ENCODE data around the gene FBH1. TPM values are rescaled to one million over a fixed set of nuclear protein-coding genes. Genes with fewer than 3 reads are reported as not detected.
A peak's percentile ranks its signal among the peaks of the same experiment; 100 is the strongest.

The FBH1 gene
- total RNA-seq, 1 experiment from 2014 or later, result 61.9 TPM

DNA sequence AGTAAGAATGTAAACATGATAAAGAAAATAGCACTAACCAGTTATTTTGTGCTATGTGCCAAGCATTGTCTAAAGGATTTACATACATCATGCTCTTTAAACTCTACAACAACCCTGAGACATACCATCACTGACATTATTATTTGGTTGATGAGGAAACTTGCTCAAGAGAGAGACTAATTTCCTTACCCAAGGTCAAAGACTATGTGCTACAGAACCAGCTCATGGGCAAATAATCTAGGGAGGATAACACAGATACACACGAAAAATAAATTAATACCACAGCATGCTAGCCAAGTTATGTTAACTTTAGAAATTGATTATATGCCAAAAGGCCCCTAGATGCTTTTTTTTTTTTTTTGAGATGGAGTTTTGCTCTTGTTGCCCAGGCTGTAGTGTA, 3.0 kb upstream of the FBH1 start:
- peaks cover 7% of the 10 kb centered on the region; the same call in 1 of the 2 replicates for H4K20me1 ChIP-seq (ENCODE audit: insufficient read depth, low read depth, low read length)

DNA sequence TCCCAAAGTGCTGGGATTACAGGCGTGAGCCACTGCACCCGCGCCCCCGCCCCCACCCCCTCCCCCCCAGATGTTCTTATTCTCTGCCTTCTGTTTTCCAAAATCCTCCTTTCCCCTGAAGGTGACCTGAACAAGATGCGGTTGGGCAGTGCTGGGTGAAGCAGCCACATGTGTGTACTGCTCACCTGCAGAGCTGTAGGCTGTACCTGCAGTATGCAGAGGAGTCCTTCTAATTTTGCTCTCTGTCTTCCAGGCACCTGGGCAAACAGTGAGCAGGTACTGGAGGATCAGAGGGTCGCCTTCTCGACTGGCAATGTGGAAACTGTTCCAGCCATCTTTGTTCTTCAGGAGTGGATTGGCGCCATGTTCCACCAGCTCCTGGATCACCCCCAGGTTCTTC, 2.4 kb upstream of the FBH1 start:
- Histone ChIP-seq H3K9ac (ENCODE audit: low read length) (peak overlapping the region; percentile 98), H3K27ac (ENCODE audit: low read length) (no peak overlapping the region), H3K9me2 (replicated peaks; ENCODE audit: insufficient read depth, low read length) (no peaks in the 10 kb centered on the region), H3K9me3 (ENCODE audit: low read length) (no peaks in the 10 kb centered on the region), H3K36me3 (ENCODE audit: insufficient read depth, low read length) (peaks cover 29% of the 10 kb centered on the region), H3K4me2 (ENCODE audit: low read depth, low read length, poor library complexity, severe bottlenecking) (peak overlapping the region; percentile 89), H3K4me3 (ENCODE audit: low read length) (peak overlapping the region; percentile 73; the same call in 1 of the 2 replicates), H3K4me1 (ENCODE audit: low read length) (peaks cover 29% of the 10 kb centered on the region), H3K79me2 (ENCODE audit: low read length) (peaks cover 56% of the 10 kb centered on the region), H3K27me3 (ENCODE audit: low read length) (no peaks in the 10 kb centered on the region), H2AFZ (ENCODE audit: low read length) (no peak overlapping the region), H4K20me1 (ENCODE audit: insufficient read depth, low read depth, low read length) (peaks cover 11% of the 10 kb centered on the region; the same call in 1 of the 2 replicates)
- no peak for DNase-seq

More for the DNA sequence above, 3.0 kb upstream of the FBH1 start:
- Histone ChIP-seq H3K27me3 (ENCODE audit: low read length) (no peaks in the 10 kb centered on the region), H3K36me3 (ENCODE audit: insufficient read depth, low read length) (peaks cover 28% of the 10 kb centered on the region), H2AFZ (ENCODE audit: low read length) (no peak overlapping the region), H3K9ac (ENCODE audit: low read length) (no peak overlapping the region), H3K4me2 (ENCODE audit: low read depth, low read length, poor library complexity, severe bottlenecking) (peak overlapping the region; percentile 10), H3K9me3 (ENCODE audit: low read length) (no peaks in the 10 kb centered on the region), H3K79me2 (ENCODE audit: low read length) (peaks cover 50% of the 10 kb centered on the region), H3K9me2 (replicated peaks; ENCODE audit: insufficient read depth, low read length) (no peaks in the 10 kb centered on the region), H3K27ac (ENCODE audit: low read length) (no peak overlapping the region), H3K4me3 (ENCODE audit: low read length) (no peak overlapping the region), H3K4me1 (ENCODE audit: low read length) (peaks cover 29% of the 10 kb centered on the region)
- no peak for DNase-seq

DNA sequence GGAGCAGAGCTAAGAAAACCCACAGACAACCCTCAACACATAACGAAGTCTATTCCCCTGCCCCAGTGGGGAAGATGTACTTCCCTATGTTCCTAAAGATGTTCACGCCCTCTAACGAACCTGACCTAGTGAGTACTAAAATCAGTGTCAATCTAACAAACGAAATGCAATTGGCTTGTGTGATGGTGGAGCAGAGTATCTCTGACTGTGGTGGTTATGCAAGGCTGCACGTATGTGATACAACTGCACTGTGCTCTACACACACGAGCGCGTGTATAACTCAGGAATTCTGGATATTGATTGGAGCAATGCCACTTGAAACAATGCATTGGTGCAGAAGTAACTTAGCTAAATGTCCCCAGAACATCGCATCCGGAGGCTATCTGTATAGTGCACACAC, 1.7 kb upstream of the FBH1 start:
- Histone ChIP-seq H3K4me3 (ENCODE audit: low read length) (peak overlapping the region; percentile 73), H4K20me1 (ENCODE audit: insufficient read depth, low read depth, low read length) (peaks cover 14% of the 10 kb centered on the region; the same call in 1 of the 2 replicates), H3K4me2 (ENCODE audit: low read depth, low read length, poor library complexity, severe bottlenecking) (peak overlapping the region; percentile 89), H3K4me1 (ENCODE audit: low read length) (peaks cover 29% of the 10 kb centered on the region), H3K36me3 (ENCODE audit: insufficient read depth, low read length) (peaks cover 29% of the 10 kb centered on the region), H3K9me3 (ENCODE audit: low read length) (no peaks in the 10 kb centered on the region), H3K27ac (ENCODE audit: low read length) (peak overlapping the region; percentile 4; the same call in 1 of the 2 replicates), H3K27me3 (ENCODE audit: low read length) (no peaks in the 10 kb centered on the region), H3K9ac (ENCODE audit: low read length) (peak overlapping the region; percentile 98), H3K9me2 (replicated peaks; ENCODE audit: insufficient read depth, low read length) (no peaks in the 10 kb centered on the region), H2AFZ (ENCODE audit: low read length) (no peak overlapping the region), H3K79me2 (ENCODE audit: low read length) (peaks cover 63% of the 10 kb centered on the region)
- DNase-seq, result peak; percentile 53

- Histone ChIP-seq H3K79me2 (ENCODE audit: low read length) (peaks cover 70% of the 10 kb centered on the region), H4K20me1 (ENCODE audit: insufficient read depth, low read depth, low read length) (peaks cover 14% of the 10 kb centered on the region; the same call in 1 of the 2 replicates)
Measured at GRCh38 chr10:5888843-5889623, 1.0 kb upstream of the FBH1 start.

GRCh38 chr10:5890452-5890915, 441 bp downstream of the FBH1 start:
- H3K79me2 ChIP-seq (ENCODE audit: low read length), result peaks cover 81% of the 10 kb centered on the region
- peak; percentile 70 for DNase-seq

More at GRCh38 chr10:5888843-5889623, 1.0 kb upstream of the FBH1 start:
- no peaks in the 10 kb centered on the region for H3K27me3 ChIP-seq (ENCODE audit: low read length)
- no peaks in the 10 kb centered on the region for H3K9me3 ChIP-seq (ENCODE audit: low read length)
- H3K4me2 ChIP-seq (ENCODE audit: low read depth, low read length, poor library complexity, severe bottlenecking), result peak overlapping the region; percentile 89
- peak overlapping the region; percentile 76 for H2AFZ ChIP-seq (ENCODE audit: low read length)
- peak overlapping the region; percentile 46 for H3K27ac ChIP-seq (ENCODE audit: low read length)
- peaks cover 36% of the 10 kb centered on the region for H3K36me3 ChIP-seq (ENCODE audit: insufficient read depth, low read length)
- H3K4me3 ChIP-seq (ENCODE audit: low read length), result peak overlapping the region; percentile 73
- peaks cover 29% of the 10 kb centered on the region for H3K4me1 ChIP-seq (ENCODE audit: low read length)
- no peaks in the 10 kb centered on the region for H3K9me2 ChIP-seq (replicated peaks; ENCODE audit: insufficient read depth, low read length)
- DNase-seq, result peak; percentile 76
- peak overlapping the region; percentile 98 for H3K9ac ChIP-seq (ENCODE audit: low read length)

DNA sequence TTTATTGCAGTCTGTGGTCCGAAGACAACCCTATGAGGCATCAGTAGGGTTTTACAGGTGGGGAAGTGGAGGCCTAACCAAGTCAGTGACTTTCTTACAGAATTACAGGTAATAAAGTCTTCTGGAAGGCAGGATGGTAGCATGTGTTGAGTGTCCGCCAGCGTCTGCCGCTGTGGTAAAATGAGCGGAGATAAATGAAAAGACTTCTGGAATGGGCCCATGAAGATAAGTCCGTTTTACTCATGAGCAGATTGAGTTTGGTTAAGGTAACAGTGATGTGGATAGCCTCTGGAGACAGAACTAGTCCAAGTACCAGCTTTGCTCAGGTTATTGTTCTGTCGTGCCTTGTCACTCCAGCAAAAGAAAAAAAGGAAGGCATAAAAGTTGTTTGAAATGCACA, 966 bp downstream of the FBH1 start:
- DNase-seq, result no peak

More at GRCh38 chr10:5890452-5890915, 441 bp downstream of the FBH1 start:
- Histone ChIP-seq H2AFZ (ENCODE audit: low read length) (no peak overlapping the region), H4K20me1 (ENCODE audit: insufficient read depth, low read depth, low read length) (peaks cover 14% of the 10 kb centered on the region; the same call in 1 of the 2 replicates), H3K4me1 (ENCODE audit: low read length) (peaks cover 29% of the 10 kb centered on the region), H3K4me3 (ENCODE audit: low read length) (peak overlapping the region; percentile 71), H3K9ac (ENCODE audit: low read length) (peak overlapping the region; percentile 78), H3K27me3 (ENCODE audit: low read length) (no peaks in the 10 kb centered on the region), H3K27ac (ENCODE audit: low read length) (no peak overlapping the region), H3K36me3 (ENCODE audit: insufficient read depth, low read length) (peaks cover 48% of the 10 kb centered on the region), H3K9me2 (replicated peaks; ENCODE audit: insufficient read depth, low read length) (no peaks in the 10 kb centered on the region), H3K9me3 (ENCODE audit: low read length) (no peaks in the 10 kb centered on the region), H3K4me2 (ENCODE audit: low read depth, low read length, poor library complexity, severe bottlenecking) (peak overlapping the region; percentile 92)

DNA sequence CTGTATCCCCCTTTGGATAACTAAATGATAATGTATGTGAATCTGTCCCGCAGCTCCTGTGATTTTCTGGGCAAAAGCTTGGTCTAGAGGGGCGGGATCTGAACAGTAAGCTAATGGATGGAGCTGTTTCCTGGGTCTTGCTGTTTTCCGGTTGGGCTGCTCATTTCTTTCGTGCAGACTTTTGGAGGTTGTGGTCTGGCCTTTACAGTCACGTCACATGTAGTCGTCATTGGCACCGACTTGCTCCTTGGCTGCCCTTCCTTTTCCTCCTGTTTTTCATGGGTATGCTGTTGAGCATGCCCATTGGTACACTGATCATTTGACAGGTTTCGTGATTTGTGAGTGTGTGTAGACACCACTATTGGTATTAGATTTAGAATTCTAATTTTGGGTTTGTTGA, 2.0 kb downstream of the FBH1 start:
- no peak for DNase-seq
- Histone ChIP-seq H2AFZ (ENCODE audit: low read length) (no peak overlapping the region), H3K79me2 (ENCODE audit: low read length) (peaks cover 84% of the 10 kb centered on the region), H3K9me2 (replicated peaks; ENCODE audit: insufficient read depth, low read length) (no peaks in the 10 kb centered on the region), H3K27ac (ENCODE audit: low read length) (no peak overlapping the region), H4K20me1 (ENCODE audit: insufficient read depth, low read depth, low read length) (peaks cover 14% of the 10 kb centered on the region; the same call in 1 of the 2 replicates), H3K4me3 (ENCODE audit: low read length) (no peak overlapping the region), H3K4me1 (ENCODE audit: low read length) (peaks cover 26% of the 10 kb centered on the region), H3K9me3 (ENCODE audit: low read length) (no peaks in the 10 kb centered on the region), H3K36me3 (ENCODE audit: insufficient read depth, low read length) (peaks cover 49% of the 10 kb centered on the region), H3K4me2 (ENCODE audit: low read depth, low read length, poor library complexity, severe bottlenecking) (peak overlapping the region; percentile 92), H3K27me3 (ENCODE audit: low read length) (no peaks in the 10 kb centered on the region), H3K9ac (ENCODE audit: low read length) (peak overlapping the region; percentile 10; the same call in 1 of the 2 replicates)

More for the DNA sequence above, 966 bp downstream of the FBH1 start:
- H2AFZ ChIP-seq (ENCODE audit: low read length), result no peak overlapping the region
- peaks cover 29% of the 10 kb centered on the region for H3K4me1 ChIP-seq (ENCODE audit: low read length)
- H3K9me2 ChIP-seq (replicated peaks; ENCODE audit: insufficient read depth, low read length), result no peaks in the 10 kb centered on the region
- H3K9ac ChIP-seq (ENCODE audit: low read length), result peak overlapping the region; percentile 78
- peaks cover 48% of the 10 kb centered on the region for H3K36me3 ChIP-seq (ENCODE audit: insufficient read depth, low read length)
- peak overlapping the region; percentile 71 for H3K4me3 ChIP-seq (ENCODE audit: low read length)
- no peaks in the 10 kb centered on the region for H3K9me3 ChIP-seq (ENCODE audit: low read length)
- peaks cover 81% of the 10 kb centered on the region for H3K79me2 ChIP-seq (ENCODE audit: low read length)
- H3K27me3 ChIP-seq (ENCODE audit: low read length), result no peaks in the 10 kb centered on the region
- H3K4me2 ChIP-seq (ENCODE audit: low read depth, low read length, poor library complexity, severe bottlenecking), result peak overlapping the region; percentile 92
- H4K20me1 ChIP-seq (ENCODE audit: insufficient read depth, low read depth, low read length), result peaks cover 14% of the 10 kb centered on the region; the same call in 1 of the 2 replicates
- H3K27ac ChIP-seq (ENCODE audit: low read length), result no peak overlapping the region

GRCh38 chr10:5893321-5893720, 3.3 kb downstream of the FBH1 start:
- Histone ChIP-seq H2AFZ (ENCODE audit: low read length) (no peak overlapping the region), H3K9me2 (replicated peaks; ENCODE audit: insufficient read depth, low read length) (no peaks in the 10 kb centered on the region), H3K4me3 (ENCODE audit: low read length) (no peak overlapping the region), H3K27me3 (ENCODE audit: low read length) (no peaks in the 10 kb centered on the region), H3K9me3 (ENCODE audit: low read length) (no peaks in the 10 kb centered on the region), H3K79me2 (ENCODE audit: low read length) (peaks cover 86% of the 10 kb centered on the region), H4K20me1 (ENCODE audit: insufficient read depth, low read depth, low read length) (peaks cover 14% of the 10 kb centered on the region; the same call in 1 of the 2 replicates), H3K9ac (ENCODE audit: low read length) (no peak overlapping the region), H3K4me2 (ENCODE audit: low read depth, low read length, poor library complexity, severe bottlenecking) (no peak overlapping the region), H3K4me1 (ENCODE audit: low read length) (peaks cover 16% of the 10 kb centered on the region), H3K27ac (ENCODE audit: low read length) (no peak overlapping the region), H3K36me3 (ENCODE audit: insufficient read depth, low read length) (peaks cover 54% of the 10 kb centered on the region)
- no peak for DNase-seq

Measured in Karpas-422 (cell line).